Measurements from ENCODE around the gene IGFBP3. TPM values are rescaled to one million over a fixed set of nuclear protein-coding genes. Genes with fewer than 3 reads are reported as not detected.

The IGFBP3 gene
- polyA plus RNA-seq, 1 donor from 2014 or later: 0.33 TPM

Other genes with a start within 250 kb of the IGFBP3 start
- gene CCDC201, start 48.2 kb downstream of the IGFBP3 start, polyA plus RNA-seq: not detected
- not detected for gene IGFBP1, start 32.8 kb downstream of the IGFBP3 start, polyA plus RNA-seq